Inferior parietal cortex (tissue), 1 donor: ENCODE measurements around the gene CACNG6.
"Not testable (repeated sequence)": the region's sequence is repeated elsewhere in the genome, so short reads cannot be mapped to it uniquely, and the experiment has no call there.

Experiments
- DNase-seq: peaks from one replicate; pipeline ENCODE4 v3.0.0-alpha.2; 2016; ENCODE audit errors: extremely low spot score

CACNG6 gene, protein sequence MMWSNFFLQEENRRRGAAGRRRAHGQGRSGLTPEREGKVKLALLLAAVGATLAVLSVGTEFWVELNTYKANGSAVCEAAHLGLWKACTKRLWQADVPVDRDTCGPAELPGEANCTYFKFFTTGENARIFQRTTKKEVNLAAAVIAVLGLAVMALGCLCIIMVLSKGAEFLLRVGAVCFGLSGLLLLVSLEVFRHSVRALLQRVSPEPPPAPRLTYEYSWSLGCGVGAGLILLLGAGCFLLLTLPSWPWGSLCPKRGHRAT

DNA sequence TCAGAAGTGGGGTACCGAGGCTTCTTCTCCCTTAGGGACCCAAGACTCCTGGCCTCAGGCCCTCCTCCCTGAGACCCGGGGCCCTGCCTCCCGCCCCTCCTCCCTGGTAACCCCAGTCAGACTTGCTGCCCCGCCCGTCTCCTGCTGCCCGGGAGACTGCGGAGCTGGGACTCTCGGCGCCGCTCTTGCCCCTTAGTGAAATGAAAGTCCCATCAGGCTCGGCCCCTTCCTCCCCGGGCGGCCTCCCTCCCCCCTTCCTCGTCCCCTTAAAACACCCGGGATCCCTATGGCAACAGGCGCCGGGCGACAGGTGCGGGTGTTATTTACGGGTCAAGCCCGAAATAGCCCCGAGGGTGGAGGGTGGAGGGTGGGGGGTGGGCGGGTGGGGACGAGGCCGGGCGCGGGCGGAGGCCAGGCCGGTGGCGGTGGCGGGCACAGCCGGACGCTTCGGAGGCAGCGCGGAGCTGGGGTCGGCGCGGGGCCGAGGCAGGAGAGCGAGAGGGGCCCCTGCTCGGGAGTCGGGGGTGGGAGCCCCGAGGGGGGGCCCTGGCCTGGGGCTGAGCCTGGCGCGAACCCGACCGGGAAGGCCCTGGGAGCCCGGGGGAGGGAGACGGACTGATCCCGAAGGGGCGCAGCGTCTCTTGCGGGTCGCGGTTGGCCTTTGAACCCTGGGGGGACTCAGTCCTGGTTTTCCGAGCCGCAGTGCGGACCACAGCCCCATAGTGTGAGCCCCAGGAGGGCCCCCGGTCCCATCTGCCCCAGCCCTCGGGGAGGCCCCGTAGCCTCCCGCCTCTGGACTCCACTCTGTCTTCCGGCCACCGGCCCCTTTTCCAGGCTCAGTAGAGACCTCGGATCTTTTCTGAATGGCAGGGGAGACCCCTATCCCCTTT lies at the start of gene CACNG6:
Gene CACNG6 (plus strand): TSS at position 414 of the 890 bp plus-strand sequence. CDS start 1,241 bp downstream, outside the sequence.
- DNase-seq, result no peak

DNA sequence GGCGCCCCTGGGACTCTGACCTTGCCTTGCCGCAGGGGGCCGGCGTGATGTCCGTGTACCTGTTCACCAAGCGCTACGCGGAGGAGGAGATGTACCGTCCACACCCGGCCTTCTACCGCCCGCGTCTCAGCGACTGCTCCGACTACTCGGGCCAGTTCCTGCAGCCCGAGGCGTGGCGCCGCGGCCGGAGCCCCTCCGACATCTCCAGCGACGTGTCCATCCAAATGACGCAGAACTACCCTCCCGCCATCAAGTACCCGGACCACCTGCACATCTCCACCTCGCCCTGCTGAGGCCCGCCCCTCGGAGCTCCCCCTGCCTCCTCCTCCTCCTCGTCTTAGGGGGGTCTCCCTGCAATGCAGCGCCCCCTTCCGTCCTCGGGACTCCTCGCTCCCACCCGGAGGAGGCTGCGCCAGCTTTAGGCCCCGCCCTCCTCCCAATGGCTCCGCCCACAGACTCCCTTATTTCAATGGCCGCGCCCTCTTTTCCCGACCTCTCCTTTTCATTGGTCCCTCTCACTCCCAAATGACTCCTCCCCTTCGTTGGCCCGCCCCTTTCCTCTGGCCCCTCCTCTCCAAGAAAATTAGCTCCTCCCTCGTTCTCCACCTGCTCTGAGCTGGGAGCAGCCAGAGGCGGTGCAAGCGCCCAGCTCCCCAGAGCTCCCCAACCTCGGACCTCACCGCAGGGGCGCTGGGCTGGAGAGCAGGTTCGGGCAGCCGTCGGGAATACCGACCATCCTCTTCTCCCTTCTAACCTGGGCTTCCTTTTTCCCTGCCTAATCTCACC lies 49.2 kb upstream of the CACNG6 start:
- DNase-seq, result no peak

DNA sequence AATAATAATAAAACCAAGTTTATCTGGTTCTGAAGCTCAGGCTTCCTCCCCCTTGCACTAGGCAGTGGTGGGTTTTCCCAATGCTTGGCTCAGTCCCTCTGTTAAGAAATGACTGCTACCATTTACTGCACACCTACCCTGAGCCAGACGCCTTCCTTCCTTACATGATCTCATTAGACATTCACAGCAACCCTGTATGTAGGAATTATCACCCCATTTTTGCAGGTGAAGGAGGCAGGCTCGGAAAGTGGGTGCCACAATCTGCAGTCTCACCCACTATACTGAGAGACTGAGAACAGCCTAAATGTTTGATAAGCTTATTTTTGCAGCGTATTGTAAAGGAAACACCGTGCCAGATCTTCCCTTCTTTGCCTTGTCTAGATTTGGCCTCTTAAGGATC lies 47.0 kb upstream of the CACNG6 start:
- no peak for DNase-seq

DNA sequence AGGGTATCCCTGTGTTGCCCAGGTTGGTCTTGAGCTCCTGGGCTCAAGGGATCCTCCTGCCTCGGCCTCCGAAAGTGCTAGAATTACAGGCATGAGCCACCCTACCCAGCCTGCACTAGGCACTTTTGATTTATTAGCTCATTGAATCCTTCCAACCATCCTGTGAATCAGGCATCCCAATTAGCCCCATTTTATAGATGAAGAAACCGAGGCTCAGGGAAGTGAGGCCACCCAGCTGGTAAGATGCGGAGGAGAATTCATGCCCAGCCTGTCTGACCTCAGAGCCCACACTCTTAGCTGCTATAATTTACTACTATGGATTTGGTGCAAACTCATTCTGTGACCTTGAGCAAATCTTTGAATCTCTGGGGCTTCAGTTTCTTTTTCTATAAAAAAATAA lies 46.5 kb upstream of the CACNG6 start:
- no peak for DNase-seq

DNA sequence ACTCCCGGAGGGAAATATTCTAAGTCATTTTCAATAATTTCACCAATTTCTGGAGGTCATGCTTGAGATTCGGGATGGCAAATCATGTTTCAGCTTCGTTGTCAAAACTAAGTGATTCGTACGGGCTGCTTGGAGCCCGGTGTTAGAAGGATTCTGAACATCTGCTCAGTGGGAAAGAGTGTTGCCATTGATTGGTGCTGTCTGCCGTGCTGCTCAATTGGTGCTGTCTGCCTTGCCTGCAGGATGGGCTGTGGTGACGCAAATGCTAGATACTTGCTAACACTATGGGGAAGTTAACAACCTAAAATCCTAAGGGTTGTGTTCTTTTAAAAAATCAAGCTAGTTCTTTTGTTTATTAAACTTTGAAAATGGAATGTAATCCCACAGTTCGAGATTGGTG lies 46.0 kb upstream of the CACNG6 start:
- peak; percentile 49 for DNase-seq

DNA sequence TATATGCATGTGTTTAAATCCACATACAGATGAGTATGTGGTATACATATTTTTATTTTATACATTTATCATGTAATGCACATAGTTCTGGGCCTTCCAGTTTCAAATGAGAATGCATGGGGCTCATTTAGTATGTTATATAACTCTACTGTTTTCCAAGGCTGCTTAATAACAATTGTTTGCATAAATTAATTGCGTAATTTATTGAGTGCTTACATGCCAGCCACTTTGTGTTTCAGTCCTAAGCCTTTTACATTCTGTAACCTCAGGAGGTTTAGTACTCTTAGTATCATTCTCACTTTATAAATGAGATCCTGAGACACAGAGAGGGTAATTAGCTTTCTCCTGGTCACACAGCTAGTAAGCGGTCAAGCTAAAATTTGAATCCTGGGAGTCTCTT lies 45.4 kb upstream of the CACNG6 start:
- no peak for DNase-seq

DNA sequence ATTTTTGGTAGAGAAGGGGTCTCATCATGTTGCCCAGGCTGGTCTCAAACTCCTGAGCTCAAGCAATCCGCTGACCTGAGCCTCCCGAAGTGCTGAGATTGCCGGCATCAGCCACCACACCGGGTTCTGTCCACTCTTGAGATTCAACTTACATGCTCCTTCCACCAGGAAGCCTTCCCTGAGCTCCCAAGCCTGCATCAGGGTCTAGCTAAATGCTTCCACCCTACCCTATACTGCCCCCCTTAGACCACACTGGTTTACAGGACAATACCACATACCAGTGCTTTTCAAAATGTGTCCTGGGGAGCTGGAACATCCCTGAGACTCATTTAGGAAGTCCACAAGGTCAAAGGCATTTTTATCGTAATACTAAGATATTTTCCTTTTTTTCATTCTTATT lies 43.8 kb upstream of the CACNG6 start:
- DNase-seq, result no peak

DNA sequence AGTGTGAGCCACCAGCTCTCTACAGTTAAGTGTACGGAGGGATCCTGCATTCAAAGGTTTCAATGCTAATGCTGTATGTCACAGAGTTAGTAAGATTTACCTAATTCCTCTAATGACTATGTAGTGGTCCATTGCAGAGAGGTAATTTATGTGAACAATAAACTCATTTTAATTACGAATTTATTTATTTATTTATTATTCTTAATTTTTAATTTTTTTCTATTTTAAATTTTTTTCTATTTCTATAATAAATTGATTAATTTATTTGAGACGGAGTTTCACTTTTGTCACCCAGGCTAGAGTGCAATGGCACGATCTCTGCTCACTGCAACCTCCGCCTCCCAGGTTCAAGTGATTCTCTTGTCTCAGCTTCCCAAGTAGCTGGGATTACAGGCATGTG lies 42.8 kb upstream of the CACNG6 start:
- not testable (repeated sequence) for DNase-seq

DNA sequence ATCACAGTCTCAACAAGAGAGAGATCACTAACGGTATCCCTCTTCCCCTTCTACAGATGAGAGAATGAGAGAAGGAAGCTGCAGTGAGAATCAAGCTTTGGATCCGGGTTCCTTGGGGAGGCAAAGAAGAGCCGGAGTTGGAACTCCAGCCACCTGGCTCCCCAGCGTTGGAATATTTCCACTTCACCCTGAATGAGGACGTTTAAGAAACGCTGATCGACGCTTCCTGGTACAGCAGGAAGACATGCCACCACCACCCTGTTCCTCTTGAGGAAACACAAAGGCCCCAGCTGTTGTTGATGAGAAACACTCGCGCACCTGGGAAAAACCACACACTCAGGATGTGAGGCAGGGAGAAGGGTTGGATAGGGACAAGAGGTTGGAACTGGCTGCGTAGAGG lies 40.0 kb upstream of the CACNG6 start:
- no peak for DNase-seq

DNA sequence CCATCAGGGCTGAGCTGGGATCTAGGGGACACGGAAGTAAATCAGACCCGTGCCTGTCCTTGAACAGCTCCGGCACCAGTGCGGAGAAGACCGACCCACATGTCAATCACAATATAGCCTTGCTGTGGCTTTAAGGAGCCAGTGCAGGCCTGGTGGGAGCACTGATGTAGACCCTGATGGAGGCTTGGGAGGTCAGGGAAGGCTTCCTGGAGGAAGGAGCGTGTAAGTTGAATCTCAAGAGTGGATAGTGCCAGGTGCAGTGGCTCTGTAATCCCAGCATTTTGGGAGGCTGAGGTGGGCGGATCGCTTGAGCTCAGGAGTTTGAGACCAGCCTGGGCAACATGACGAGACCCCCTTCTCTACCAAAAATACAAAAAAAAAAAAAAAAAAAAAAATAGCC lies 39.5 kb upstream of the CACNG6 start:
- no peak for DNase-seq

DNA sequence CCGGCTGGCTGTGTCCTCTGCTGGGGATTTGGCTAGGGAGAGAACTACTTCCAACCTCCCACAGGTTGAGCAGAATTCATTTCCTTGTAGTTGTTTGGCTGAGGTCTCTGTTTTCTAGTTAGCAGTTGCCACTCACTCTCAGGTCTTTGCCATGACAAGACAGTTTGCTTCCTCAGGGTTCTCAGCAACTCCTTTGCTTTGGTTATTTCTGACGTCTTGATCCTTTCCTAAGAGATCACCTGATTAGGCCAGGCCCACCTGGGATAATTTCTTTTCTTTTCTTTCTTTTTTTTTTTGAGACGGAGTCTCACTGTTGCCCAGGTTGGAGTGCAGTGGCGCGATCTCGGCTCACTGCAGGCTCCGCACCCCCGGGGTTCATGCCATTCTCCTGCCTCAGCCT lies 38.1 kb upstream of the CACNG6 start:
- no peak for DNase-seq

DNA sequence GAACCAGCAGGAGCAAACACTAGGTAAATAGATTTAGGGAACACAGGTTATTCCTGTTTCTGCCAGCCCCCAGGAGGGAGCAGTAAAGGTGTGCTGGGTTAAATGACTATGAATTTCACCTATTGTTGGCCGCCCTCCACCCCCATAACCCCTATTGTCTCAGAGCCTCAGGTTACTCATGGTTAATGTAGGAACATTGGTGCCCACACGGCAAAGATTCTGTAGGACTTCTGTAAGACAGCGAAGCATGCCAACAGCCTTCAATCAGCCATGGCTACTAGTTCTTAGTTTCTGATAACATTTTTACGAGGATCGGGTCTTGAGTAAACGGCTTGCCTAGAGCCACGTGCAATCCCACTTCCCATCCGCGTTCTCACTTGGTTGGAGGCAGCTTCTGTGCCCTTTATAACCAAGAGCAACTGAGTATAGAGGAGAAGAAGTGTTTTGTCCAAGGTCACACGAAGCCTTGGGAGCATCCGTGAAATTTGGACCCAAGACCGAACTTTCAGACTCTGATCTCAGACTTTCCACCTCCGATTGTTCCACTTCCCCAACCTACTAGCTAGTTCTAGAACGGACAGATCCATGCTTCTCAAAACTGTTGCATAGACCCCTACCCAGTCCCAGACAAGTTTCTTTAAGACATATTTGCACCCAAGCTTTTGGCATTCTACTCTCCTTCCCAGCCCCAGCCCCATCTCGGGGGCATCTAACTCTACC lies 33.8 kb upstream of the CACNG6 start:
- no peak for DNase-seq

DNA sequence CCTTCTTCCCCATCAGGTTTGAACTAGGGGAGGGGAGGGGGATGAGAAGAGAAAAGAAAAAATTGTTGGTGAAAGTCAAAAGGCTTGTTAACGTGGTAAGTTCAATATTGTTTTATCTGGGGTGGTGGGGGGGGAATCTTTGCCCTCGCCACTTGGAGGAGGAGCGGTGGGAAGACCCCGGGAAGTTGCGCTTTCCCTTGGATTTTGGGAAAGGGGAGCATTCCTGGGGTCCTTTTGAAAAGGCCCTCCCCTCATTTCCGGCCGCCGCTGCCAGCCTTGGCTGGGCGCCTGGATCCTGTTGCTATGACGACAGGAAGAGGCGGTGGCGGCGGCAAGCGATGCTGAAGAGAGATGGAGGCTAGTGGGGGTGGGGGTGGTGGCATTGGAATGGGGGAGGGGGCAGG lies 33.3 kb upstream of the CACNG6 start:
- DNase-seq, result peak; percentile 57

DNA sequence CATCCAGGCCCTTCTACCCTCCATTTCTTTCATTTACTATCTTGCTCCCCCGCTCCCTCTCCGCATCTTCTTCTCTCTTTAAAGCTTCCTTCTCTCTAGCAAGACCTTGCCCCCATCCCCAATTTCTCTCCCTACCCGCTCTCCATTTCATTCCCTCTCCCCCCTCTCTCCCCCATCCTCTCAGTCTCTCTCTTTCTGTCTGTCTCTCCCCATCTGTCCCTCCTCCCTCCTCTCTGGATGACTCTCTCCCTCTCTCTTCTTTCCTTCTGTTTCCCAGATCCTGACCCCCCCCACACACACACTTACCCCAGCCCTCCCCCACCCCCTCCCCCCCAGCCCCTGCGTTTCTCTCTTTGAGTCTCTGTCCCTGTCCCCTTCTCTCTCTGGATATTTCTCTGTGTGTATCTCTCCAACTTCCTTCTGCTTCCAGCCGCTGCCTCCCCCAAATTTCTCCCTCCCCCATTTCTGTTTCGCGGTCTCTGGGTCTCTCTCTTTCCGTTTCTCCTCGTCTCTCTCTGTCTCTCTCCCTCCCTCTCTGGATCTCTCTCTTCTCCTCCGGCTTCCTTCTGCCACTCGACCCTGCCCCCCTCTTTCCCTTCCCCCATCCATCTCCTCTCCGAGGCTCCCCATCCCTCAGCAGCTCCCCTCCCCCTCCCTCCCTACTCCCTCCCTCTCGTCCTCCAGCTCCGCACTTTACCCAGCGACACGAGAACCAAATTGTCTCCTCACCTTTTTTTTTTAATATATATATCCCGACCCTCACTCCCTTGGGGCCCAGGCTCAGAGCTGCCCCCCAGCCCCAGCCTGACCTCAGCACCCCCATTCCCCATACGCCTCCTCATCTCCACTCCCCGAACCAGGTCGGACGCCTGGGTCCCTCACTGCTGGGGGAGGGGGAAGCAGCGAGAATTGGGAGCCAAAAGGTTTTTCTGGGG lies 32.3 kb upstream of the CACNG6 start:
- no peak for DNase-seq

DNA sequence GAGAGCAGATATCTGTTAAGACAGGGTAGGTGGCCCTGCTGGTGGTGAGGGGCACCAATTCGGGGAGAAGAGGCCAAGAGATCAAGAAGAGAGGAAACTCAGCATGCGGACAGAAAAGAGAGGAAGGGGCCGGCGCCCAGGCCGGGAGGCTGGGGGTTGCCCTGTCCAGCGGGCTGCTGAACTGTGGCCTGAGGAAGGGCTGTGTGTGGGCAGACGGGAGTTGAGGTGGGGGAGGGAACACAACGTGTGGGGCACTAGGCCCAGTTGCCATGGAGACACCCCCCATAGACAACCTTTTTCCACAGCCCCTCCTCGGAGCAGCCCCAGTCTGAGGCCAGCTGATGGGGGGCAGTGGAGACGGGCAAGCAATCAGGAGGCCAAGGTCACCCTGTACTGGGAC lies 31.2 kb upstream of the CACNG6 start:
- no peak for DNase-seq

DNA sequence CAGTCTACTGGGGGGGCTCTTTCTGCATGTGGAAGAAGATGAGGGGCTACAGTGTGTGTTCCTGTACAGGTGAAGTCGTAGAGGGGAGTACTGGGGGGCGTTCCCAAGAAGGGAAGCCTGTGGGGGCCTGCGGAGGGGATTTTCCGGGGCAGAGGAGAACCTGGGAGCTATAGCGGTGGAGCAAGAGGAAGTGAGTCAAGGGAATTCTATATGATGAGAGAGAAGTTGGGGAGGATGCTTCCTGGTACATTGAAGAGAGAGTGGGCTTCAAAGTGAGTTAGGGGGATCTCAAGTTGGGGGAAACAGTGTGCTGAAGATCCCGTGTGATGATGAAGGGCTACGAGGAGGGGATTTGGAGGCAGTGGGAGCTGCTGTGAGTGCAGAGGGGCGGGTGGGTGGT lies 30.6 kb upstream of the CACNG6 start:
- no peak for DNase-seq

DNA sequence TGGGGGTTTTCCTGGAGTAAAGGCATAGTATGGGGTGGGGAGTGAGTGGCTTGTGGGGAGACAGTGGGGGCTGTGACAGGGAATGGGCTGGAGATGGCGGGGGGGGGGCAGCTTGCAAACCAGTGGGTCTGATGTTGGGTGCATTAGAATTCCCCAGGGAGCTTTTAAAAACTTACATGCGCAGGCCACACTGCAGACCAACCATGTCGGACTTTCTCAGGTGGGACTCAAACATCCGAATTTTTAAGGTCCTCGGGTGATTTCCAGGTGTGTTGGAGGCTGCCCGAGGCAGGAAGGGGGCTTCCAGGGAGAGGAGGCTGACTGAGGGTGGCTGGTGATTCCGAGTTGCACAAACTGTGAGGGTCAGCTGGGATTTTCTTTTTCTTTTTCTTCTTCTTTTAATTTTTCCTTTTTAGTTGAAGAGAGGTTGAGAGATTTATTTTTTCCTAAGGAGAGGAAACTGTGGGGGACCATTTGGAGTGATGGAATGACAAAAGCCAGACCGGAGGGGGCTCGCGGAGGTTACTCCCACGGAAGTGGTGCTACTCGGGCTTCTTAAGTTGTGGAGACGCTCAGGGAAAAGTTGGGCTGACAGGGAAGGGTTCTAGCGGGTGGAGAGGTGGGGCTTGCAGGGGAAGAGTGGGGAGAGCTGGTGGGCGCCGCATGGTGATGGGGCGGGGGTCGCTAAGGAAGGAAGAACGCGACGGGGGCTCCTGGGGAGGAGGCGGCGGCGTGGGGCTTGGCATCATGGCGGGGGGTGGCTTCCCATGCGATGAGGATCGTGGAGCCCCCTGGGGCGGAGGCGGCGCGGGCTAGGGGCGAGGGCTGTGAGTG lies 29.7 kb upstream of the CACNG6 start:
- no peak for DNase-seq

DNA sequence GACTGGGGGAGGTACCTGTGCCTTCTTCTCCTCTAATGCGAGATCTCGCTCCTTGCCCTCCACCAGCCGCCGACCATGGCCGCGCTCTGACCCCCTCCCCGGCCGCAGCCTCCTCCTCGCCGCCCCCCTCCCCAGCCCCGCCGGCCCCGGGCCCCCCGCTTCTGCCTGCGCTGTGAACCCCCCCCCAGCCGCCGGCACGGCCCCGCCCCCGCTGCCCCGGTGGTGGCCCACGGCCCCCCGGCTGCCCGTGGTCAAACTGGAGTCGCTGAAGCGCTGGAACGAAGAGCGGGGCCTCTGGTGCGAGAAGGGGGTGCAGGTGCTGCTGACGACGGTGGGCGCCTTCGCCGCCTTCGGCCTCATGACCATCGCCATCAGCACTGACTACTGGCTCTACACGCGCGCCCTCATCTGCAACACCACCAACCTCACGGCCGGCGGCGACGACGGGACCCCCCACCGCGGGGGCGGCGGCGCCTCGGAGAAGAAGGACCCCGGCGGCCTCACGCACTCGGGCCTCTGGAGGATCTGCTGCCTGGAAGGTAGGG lies 28.5 kb upstream of the CACNG6 start, which contains the start of gene CACNG8:
Gene CACNG8 (plus strand): TSS at position 51 of the 545 bp plus-strand sequence.
- DNase-seq, result no peak

DNA sequence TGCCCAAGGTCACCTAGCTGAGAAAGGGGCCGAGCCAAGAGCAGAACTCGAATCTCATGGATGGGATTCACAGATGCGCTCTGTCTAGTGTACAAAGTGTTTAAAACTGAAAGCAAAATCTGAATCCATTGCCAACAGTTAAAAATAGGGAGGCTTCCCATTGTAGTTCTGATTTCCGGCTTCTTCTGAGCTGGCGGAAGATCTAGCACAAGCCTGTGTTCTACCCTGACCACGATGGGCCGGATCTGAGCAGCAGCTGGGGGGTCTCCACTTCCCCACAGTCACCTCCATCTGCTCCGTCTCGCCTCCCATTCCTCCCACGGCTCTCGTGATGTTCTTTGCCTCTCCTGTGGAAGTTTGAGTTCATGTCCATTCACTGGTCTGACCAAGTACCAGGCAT lies 26.3 kb upstream of the CACNG6 start:
- DNase-seq, result no peak
